NCI-H82 (cell line): ENCODE measurements around the gene TNFAIP3.

ENCODE experiments used
- DNase-seq: peaks from one replicate; lab custom pipeline; 2025; lab: John Stamatoyannopoulos, UW

TNFAIP3 gene

DNA sequence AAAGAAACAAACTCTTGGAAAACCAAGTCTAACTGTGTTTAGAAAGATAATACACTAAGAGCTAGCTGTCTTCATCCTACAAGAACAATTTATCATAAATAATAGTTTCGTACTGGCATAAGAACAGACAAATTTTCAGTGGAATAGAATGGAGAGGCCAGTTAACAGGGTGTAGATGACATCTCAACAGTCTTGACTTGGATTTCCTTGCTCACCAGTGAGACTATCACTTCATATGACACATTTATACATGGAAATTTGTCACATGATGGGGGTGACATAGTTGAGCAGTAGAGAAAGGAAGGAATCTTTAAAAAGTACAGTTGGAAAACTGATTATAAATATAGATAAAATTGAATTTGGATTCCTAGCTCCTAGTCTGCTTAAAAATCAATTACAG, 35.6 kb downstream of the TNFAIP3 start:
- no peak for DNase-seq

DNA sequence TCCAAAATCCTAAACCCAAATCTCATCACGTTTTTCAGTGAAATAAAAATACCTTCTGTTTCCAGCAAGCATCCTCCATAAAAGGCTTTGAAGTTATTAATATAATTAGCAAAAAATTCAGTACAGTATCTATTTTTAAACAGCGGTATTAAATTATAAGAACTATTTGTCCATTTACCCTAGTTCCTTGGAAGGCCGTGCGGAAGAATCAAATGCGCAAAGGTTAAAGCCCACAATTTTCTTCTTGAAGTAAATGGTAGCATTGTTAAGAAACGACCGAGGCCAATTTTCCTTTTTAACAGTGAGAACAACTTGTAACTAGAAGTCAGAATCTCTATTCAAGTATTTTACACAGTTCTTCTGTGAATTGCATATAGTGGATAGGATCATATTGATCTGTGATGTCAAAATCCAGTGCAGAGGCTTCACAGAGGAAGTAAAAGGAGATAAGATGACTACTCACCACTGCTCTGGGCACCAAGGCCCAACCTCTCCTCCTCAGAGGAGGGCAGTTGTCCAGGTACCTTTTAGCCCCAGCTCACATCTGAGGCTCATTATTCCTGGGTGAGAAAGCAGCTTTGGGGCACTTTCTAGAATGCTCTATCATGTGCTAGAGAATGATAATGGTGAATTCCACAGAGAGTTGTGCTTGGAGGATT, 36.3 kb downstream of the TNFAIP3 start:
- no peak for DNase-seq

DNA sequence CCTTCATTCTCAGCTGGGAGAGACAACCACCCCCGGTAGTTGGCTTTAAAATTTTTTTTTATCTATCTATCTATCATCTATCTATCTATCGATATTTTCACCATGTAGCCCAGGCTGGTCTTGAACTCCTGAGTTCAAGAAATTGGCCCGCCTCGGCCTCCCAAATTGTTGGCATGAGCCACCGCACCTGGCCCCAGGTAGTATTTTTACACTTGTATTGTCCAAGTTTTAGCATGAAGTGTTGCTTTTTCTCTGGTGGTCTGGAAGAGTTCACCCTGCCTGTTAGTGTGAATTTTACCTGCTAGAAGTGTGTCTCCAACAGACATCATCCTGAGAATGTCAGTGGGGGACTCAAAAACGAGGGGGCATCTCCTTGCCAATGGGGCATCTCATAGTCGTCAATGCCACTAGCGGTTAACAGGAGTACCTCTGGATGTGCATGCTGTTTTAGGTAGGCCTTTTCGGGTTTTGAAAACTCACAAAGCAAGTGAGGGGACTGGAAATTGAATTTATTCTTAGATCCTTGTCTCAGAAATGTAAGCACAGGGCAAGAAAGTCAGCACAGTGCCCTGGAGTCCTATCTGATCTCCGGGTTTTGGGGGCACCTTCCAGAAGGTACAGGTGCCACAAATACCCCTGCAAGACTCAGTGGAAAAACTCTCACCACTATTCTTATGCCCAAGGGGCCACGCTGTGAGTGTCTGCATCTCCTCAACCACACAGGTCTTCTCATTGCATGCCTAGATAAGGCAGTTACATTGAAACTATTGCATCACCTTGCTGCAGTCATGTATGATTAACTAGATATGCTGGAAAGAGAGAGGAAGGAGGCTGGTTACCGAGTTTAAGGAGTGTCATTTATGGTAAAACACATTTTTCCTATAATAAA, 37.1 kb downstream of the TNFAIP3 start:
- DNase-seq: no peak

DNA sequence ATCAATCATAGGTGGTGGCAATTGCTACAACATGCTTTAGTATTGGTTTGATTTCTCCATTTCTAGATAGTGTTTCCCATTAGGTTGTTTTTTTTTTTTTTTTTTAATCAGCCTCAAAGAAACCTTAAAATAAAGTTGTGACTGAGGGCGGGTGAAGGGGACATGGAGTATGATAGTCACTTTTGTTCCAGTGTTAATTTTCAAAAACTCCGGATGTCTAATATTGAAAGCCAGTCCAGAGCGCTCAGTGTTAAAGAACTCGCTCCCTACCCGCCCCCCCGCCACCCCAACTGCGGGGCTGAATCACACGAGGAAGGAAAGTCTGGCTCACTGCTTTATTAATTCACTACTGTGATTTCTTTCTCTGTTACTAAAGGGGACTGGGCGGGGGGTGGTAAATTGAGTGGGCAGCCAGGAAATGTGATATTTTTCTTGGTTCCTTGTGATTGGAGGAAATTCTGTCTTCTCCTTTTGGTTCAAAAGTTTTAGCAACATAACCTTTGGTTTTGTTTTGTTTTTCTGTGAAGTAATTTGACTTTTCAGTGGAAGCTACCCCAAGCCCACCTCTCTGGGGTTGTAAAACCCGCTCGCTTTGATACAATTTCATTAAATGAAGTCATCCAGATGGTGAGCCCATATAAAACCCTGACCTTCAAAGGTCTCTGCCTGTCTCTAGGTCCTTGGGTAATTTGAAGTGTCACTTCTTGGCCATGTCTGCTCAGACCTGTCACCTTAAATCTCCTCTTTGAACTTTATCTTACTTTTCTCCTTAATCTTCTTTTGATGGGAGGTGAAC, 38.0 kb downstream of the TNFAIP3 start:
- no peak for DNase-seq

DNA sequence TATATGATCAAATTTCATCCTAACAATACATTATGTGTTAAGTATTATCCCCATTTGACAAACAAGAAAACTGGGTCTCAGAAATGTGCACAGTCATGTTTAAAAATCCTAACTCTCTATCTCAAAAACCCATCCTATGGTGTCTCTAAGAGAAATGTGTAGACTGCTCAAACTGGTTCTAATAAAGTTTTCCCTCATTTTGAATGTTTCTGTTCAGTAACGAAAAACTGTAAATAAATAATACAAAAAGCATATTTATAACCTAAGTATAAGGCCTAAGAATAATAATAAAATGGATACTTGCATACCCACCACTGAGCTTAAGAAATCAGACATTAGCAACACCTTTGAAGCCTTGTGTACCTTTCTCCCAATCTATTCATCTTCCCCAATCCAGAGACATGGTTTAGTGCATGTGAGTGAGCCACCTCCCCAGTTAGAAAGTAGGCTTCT, 39.0 kb downstream of the TNFAIP3 start:
- DNase-seq: no peak

- DNase-seq: no peak
Measured at GRCh38 chr6:137907170-137907569, 40.1 kb downstream of the TNFAIP3 start.

DNA sequence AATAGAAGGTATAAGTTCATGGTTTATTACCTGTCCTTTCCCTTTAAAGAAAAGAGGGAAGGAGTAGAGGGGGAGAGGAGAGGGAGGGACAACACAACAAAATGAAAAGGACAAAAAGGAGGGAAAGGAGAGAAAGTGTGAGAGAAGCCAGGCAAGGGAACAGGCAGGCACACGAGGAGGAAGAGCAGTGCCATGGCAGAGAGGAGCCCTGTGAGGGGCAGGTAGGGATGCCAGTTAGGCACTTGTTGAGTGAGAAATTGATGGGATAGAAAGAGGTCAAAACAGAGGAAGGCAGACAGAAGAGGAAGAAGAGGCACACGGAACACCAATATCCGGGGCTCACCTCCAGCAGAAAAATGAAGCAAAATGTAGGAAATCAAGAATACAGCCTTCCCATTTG, 42.5 kb downstream of the TNFAIP3 start:
- no peak for DNase-seq

- no peak for DNase-seq
Measured at GRCh38 chr6:137910424-137910834, 43.4 kb downstream of the TNFAIP3 start.

GRCh38 chr6:137910843-137911456, 43.9 kb downstream of the TNFAIP3 start:
- DNase-seq: no peak

GRCh38 chr6:137911675-137912191, 44.7 kb downstream of the TNFAIP3 start:
- no peak for DNase-seq

- no peak for DNase-seq
Measured at GRCh38 chr6:137912813-137913212, 45.8 kb downstream of the TNFAIP3 start.

GRCh38 chr6:137913434-137913833, 46.4 kb downstream of the TNFAIP3 start:
- no peak for DNase-seq

GRCh38 chr6:137913996-137914529, 47.0 kb downstream of the TNFAIP3 start:
- DNase-seq: no peak

DNA sequence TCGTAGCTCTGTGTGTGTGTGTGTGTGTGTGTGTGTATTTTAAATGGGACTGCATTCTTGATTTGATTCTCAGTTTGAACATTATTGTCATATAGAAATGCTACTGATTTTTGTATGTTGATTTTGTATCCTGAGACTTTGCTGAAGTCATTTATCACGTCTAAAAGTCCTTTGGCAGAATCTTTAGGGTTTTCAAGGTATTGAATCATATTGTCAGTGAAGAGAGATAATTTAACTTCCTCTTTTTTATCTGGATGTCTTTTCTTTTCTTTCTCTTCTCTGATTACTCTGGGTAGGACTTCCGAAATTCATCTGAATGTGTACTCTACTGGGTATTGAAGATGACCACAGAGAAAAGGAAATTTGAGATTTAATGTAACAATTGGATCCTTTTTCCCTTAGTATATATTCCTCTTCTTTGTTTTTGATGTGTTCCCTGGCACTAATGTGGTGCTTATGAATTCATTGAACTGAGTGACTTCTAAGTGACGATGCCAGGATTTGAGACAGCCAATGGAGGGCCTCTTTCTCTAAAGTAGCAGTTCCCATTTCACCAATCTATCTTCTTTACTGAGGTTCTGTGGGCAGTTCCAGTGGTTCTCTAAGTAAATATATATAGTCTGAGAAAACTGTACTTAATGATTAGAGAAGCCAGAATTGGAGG, 47.6 kb downstream of the TNFAIP3 start:
- DNase-seq: no peak

GRCh38 chr6:137915790-137916189, 48.7 kb downstream of the TNFAIP3 start:
- no peak for DNase-seq

DNA sequence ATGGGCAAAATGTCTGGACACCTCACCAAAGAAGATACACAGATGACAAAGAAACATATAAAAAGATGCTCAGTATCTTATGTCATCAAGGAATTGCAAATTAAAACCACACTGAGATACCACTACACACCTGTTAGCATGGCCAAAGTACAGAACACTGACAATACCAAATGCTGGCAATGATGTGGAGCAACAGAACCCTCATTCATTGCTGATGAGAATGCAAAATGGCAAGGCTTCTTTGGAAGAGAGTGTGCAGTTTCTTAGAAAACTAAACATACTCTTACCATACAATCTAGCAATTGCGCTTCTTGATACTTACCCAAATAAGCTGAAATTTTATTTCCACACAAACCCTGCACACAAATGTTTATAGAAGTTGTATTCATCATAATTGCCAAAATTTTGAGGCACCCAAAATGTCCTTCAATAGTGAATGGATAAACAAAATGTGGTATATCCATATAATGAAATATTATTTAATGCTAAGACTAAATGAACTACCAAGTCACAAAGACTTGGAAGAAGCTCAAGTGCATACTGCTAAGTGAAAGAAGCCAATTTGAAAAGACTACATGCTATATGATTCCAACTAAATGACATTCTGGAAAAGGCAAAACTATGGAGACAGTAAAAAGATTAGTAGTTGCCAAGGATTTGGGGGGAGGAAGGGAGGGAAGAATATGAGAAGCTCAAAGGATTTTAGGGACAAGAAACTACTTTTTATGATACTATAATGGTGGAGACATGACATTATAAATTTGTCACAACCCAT, 50.7 kb downstream of the TNFAIP3 start:
- DNase-seq: no peak

DNA sequence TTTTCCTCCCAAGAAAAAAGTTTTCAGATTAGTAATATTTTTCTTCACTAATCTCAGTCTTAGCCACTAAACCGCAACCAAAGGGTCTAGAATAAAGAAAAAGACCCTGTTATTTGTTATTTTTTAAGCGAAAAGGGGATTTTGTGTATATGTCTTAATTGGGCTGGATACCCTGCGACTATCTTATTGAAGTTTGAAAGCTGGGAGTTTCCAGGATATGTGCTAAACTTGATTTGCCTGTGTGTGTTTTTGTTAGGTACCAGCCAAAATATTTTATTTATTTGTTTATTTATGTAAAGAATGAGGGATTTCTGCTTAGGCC, 52.4 kb downstream of the TNFAIP3 start:
- DNase-seq: no peak

- no peak for DNase-seq
Measured at GRCh38 chr6:137919837-137920730, 53.0 kb downstream of the TNFAIP3 start.

DNA sequence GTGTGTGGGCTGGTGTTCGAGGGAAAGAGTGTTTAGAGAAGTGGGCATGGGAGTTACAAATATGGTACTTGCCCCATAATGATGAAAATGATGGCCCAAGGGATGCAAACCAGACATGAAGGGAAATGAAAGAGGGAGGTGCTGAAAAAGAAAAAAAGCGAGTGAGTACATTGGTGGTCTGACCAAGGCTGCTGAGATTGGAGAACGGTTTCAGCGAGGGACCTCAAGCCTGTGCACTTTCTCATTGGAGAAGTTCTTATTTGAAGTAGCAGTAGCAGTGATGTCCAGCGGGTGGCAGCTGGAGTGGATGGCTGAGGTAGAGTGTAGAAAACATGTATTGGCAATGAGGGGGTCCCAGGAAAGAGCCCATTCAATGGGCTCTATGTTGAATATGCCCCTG, 54.8 kb downstream of the TNFAIP3 start:
- DNase-seq: no peak
